Kidney (tissue), 14 donors: ENCODE results near the gene PITRM1. TPM values are rescaled to one million over a fixed set of nuclear protein-coding genes. Genes with fewer than 3 reads are reported as not detected.

Experiments used
- DNase-seq, 5 donors: peaks; one replicate each; pipeline ENCODE4 v3.0.0-alpha.2; 2013 to 2020
- FAIRE-seq: peaks from 2 replicates; lab custom pipeline; 2012; peaks lifted over from hg19 to GRCh38; lab: Jason Lieb, UNC
- H3K27ac ChIP-seq, 2 donors: one replicate each; pipeline ENCODE4 v1.7.0; 2013; ENCODE audit warnings: low read depth in 2 of 2, low read length in 2 of 2, inconsistent platforms in 1 of 2
- H3K27me3 ChIP-seq: one replicate; pipeline ENCODE4 v1.7.1; 2013; ENCODE audit warnings: low read length, inconsistent platforms; ENCODE audit not compliant: control insufficient read depth, insufficient read depth
- H3K36me3 ChIP-seq, 3 donors: one replicate each; pipeline versions ENCODE4 v1.7.0 to v1.7.1; 2013; ENCODE audit warnings: low read length in 3 of 3, control low read depth in 1 of 3, inconsistent platforms in 1 of 3; ENCODE audit not compliant: insufficient read depth in 3 of 3, control insufficient read depth in 2 of 3
- H3K4me1 ChIP-seq, 3 donors: one replicate each; pipeline versions ENCODE4 v1.7.0 to v1.7.1; 2013; ENCODE audit warnings: low read length in 3 of 3, inconsistent platforms in 1 of 3, low read depth in 1 of 3; ENCODE audit not compliant: control insufficient read depth in 2 of 3, insufficient read depth in 2 of 3
- H3K4me3 ChIP-seq, 3 donors: one replicate each; pipeline versions ENCODE4 v1.7.0 to v1.8.1; 2013; ENCODE audit warnings: low read length in 3 of 3, control low read depth in 1 of 3, inconsistent platforms in 1 of 3
- H3K9ac ChIP-seq, 3 donors: one replicate each; pipeline versions ENCODE4 v1.7.0 to v1.7.1; 2013; ENCODE audit warnings: low read length in 3 of 3, control low read depth in 1 of 3, inconsistent platforms in 1 of 3
- H3K9me3 ChIP-seq, 3 donors: one replicate each; pipeline versions ENCODE4 v1.7.0 to v1.7.1; 2013; ENCODE audit warnings: low read length in 3 of 3, control low read depth in 1 of 3, inconsistent platforms in 1 of 3; ENCODE audit not compliant: control insufficient read depth in 2 of 3, insufficient read depth in 1 of 3
- CTCF ChIP-seq: IDR thresholded peaks from 3 replicates; pipeline ENCODE4 v1.5.1; 2012; ENCODE audit warnings: mild to moderate bottlenecking, moderate library complexity, borderline replicate concordance; ENCODE audit not compliant: insufficient read depth; ENCODE audit errors: extremely low read depth
- intact Hi-C: fragments of 100-400 bp; cut with DNase I; formaldehyde crosslinking; loops from one replicate; pipeline ENCODE4 v1.11.1; 2022
- polyA plus RNA-seq: library from polyadenylated mRNA; stranded (reverse); fragments of 350-450 nt; fragmentation: Illumina TruSeq; extraction: RNeasy Lipid Tissue Mini Kit (QIAGEN cat#74804); gene quantifications from one replicate; pipeline ENCODE4 v1.2.3, GENCODE V29; 2014; ENCODE audit warnings: low read depth, low replicate concordance; ENCODE audit not compliant: insufficient read depth
- total RNA-seq: library from RNA; stranded (reverse); fragmentation: NEBNext Ultra II Directional; extraction: Animal tissue kit (Norgen Biotek cat#: 25700); gene quantifications from one replicate; pipeline ENCODE4 v1.2.1, GENCODE V29; 2021
- donor health status: control.
- donor health status: control.
- donor health status: control.
- donor health status: control.
- donor health status: control.
- donor health status: DM: yes; HTN: yes; CAD: no.
- donor health status: Normal renal cell carcinoma (clear cell type).

The PITRM1 gene
- total and polyA plus RNA-seq, 2 donors from 2014 or later: 28.8 to 60.7 TPM

- Histone ChIP-seq H3K9ac (no peak overlapping the region), H3K4me1 (peaks cover 0 to 16% (median 3%) of the 10 kb centered on the region in 3 donors), H3K27ac (peak overlapping the region; percentile 66 to 80), H3K4me3 (no peak overlapping the region), H3K27me3 (no peaks in the 10 kb centered on the region), H3K36me3 (peaks cover 0 to 1% (median 0%) of the 10 kb centered on the region in 3 donors), H3K9me3 (no peaks in the 10 kb centered on the region)
- peak in 1 of 5 donors; percentile 65 for DNase-seq
- peak; percentile 8 for FAIRE-seq
- intact Hi-C loops: no loop called here
- no peak for TF ChIP-seq CTCF
These were observed 69.7 kb downstream of the PITRM1 start for GRCh38 chr10:3102720-3103427.

GRCh38 chr10:3100856-3101640 is 71.5 kb downstream of the PITRM1 start:
- Histone ChIP-seq H3K36me3 (no peaks in the 10 kb centered on the region), H3K9ac (no peak overlapping the region), H3K4me3 (no peak overlapping the region), H3K4me1 (peaks cover 0 to 12% (median 7%) of the 10 kb centered on the region in 3 donors), H3K9me3 (no peaks in the 10 kb centered on the region), H3K27me3 (no peaks in the 10 kb centered on the region), H3K27ac (no peak overlapping the region)
- DNase-seq (peak in 1 of 5 donors; percentile 67), FAIRE-seq (no peak)
- no peak for TF ChIP-seq CTCF
- intact Hi-C loops: no loop called here

- no peak for TF ChIP-seq CTCF
- intact Hi-C loops: no loop called here
- peak in 1 of 5 donors; percentile 19 for DNase-seq
- H3K27ac ChIP-seq: no peak overlapping the region
- H3K27me3 ChIP-seq: no peaks in the 10 kb centered on the region
- no peak overlapping the region for H3K9ac ChIP-seq
- H3K4me1 ChIP-seq: peaks cover under 1 to 12% (median 9%) of the 10 kb centered on the region in 3 donors
- no peaks in the 10 kb centered on the region for H3K9me3 ChIP-seq
- no peaks in the 10 kb centered on the region for H3K36me3 ChIP-seq
- no peak for FAIRE-seq
- H3K4me3 ChIP-seq: no peak overlapping the region
These were observed 72.3 kb downstream of the PITRM1 start for GRCh38 chr10:3100093-3100792.
